Keratinocyte (primary cell): ENCODE results near the gene MARVELD1.

Experiments used
- EZH2 ChIP-seq: IDR thresholded peaks from one replicate; pipeline ENCODE4 v1.6.1; 2012; ENCODE audit warnings: inconsistent platforms, mild to moderate bottlenecking, low read length, moderate library complexity
- TF ChIP-seq, protein P1 (sequence below), 3 experiments: IDR thresholded peaks in 1 of 3; conservative IDR thresholded peaks in 1 of 3; optimal IDR thresholded peaks in 1 of 3; 2 replicates in 2 of 3; 3 replicates in 1 of 3; pipeline versions ENCODE3 to v1.5.1; 2011; ENCODE audit warnings: low read length in 3 of 3, mild to moderate bottlenecking in 3 of 3, moderate library complexity in 2 of 3, control low read depth in 1 of 3, inconsistent platforms in 1 of 3; ENCODE audit not compliant: insufficient read depth in 2 of 3; ENCODE audit errors: extremely low read depth in 1 of 3

GRCh38 chr10:97765201-97765600 lies 51.7 kb downstream of the MARVELD1 start:
- TF ChIP-seq, protein P1, sequence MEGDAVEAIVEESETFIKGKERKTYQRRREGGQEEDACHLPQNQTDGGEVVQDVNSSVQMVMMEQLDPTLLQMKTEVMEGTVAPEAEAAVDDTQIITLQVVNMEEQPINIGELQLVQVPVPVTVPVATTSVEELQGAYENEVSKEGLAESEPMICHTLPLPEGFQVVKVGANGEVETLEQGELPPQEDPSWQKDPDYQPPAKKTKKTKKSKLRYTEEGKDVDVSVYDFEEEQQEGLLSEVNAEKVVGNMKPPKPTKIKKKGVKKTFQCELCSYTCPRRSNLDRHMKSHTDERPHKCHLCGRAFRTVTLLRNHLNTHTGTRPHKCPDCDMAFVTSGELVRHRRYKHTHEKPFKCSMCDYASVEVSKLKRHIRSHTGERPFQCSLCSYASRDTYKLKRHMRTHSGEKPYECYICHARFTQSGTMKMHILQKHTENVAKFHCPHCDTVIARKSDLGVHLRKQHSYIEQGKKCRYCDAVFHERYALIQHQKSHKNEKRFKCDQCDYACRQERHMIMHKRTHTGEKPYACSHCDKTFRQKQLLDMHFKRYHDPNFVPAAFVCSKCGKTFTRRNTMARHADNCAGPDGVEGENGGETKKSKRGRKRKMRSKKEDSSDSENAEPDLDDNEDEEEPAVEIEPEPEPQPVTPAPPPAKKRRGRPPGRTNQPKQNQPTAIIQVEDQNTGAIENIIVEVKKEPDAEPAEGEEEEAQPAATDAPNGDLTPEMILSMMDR (optimal IDR thresholded peaks at IDR 0.05 in 1 of 3, IDR thresholded peaks at IDR 0.05 in 1 of 3, conservative IDR thresholded peaks at IDR 0.05 in 1 of 3; ENCODE audit: extremely low read depth in 1 of 3, insufficient read depth in 2 of 3, low read length in 3 of 3), result no peak
- no peak for TF ChIP-seq EZH2
